Stimulated activated CD8-positive, alpha-beta memory T cell treated with anti-CD3 and anti-CD28 coated beads, Interleukin-7, amount 100 ng/mL, for 1 hour (primary cell): ENCODE measurements around the gene AEN.

Source experiments
- DNase-seq, 2 donors: peaks; one replicate each; pipeline ENCODE4 v3.0.0-alpha.2; 2020; ENCODE audit warnings: low read depth in 2 of 2

AEN gene

DNA sequence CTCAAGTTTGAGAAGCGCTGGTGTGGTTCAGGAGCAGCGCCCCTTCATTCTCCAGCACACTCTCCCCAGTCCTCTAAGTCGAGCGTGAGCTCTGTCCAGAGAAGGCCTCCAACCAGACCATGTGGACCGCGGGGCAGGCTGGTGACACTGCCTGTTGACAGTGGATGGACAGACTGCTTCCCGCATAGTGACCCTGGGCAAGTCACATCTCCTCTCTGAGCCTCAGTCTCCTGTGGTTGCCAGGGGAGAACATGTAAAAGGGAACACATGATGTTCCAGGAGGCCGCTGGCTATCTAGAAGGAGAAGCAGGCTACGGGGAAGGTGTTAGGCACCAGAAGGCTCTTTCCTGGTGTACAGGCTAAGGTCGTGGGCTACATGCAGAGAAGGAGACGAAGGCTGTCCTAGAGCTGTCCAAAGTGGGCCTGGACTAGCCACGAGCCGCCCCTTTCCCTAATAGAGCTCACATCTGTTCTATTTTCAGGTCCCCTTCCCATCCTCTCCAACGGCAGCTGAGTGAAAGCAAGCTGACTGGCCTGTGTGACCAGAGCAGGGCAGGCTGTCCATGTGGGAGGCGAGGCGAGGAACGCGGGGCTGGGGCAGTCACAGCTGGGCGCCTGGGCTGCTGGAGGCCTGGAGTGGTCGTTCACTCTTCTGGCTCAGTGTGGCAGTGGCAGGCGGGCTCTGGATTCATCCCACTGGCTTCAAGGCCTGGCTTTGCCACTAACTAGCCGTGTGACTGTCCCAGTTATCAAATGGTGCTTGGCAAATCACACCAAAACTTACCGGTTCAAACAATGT is 28.8 kb downstream of the AEN start:
- no peak for DNase-seq

- DNase-seq: no peak
These were observed 29.4 kb downstream of the AEN start for GRCh38 chr15:88650556-88650955.

- DNase-seq: no peak
These were observed 30.1 kb downstream of the AEN start for GRCh38 chr15:88651136-88651732.

DNA sequence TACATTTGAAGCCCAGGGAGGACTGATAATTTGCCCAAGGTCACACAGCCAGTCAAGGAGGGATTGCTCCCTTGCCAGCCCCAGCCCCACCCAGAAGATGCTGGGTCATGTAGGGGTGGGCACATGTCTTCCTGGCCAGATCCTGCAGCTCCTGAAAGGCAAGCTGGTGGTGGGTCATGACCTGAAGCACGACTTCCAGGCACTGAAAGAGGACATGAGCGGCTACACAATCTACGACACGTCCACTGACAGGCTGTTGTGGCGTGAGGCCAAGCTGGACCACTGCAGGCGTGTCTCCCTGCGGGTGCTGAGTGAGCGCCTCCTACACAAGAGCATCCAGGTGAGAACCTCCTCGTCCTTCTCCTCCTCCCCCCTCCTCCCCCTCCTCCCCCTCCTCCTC is 30.8 kb downstream of the AEN start:
- DNase-seq: no peak

GRCh38 chr15:88652456-88653199 is 31.5 kb downstream of the AEN start:
- DNase-seq: no peak

DNA sequence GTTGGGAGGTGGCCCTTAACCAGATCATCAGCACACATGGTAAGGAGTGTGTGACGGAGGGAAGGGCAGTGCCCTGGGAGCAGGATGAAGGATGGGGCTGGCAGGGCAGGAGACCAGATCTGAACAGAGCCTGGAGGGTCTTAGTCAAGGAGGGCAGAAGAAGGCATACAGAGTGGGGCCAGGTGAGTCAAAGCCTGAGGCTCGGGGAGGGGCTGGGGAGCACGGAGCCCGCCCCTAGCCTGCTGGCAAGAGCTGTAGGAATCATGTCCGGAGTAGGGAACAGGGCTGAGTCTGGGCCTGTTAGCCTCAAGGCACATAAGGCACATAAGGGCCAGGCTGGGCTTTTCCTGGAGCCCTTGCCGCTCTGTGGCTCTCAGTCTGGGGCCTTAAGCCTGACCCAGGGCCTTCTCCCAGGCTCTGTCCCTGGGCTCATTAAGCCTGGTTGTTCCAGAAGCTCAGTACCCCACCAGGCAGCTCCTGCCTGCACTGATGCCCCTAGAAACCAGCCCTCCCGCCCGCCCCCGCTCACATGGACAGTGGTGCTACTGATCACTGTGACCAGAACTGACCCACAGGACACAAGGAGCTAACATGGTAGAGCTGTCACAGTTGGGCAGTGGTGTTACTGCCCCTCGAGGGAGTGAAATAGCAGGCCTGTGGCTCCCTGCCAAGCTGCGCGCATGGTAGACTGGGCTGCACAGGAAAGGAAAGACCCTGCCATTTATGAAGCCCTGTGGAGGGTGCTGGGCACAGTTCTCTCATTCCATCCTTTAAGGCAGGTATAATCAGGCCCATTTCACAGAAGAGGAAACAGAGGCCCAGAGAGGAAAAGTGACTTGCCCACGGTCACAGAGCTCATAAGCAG is 32.3 kb downstream of the AEN start:
- no peak for DNase-seq

DNA sequence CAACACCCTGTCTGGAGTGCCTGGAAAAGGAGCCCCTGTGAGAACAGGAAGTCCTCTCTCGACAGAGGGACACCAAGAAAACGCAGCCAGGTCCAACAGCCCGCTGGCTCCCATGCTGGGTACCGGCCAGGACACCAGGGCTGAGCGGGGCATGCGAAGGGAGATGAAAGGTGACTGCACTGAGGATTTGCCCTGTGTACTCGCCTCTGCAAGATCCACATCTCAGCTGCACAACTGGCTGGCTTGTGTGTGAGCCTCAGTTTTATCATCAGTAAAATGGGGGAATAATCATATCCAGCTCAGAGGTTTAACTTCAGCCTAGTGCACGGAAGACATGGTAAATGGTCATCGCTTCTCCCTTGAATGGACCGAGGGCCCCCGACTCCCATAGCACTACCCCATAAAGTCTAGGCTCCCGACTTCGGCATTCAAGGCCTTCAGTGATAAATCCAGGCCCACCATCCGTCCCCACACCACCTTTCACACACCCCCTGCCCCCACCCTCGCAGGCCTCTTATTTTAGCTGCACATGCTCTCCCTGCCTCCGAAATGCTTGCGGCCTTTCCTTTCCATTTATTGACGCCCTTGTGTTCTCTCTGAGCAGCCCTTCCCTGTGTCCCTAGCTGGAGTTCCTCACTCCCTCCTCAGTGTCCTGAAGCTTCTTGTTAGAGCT is 33.4 kb downstream of the AEN start:
- DNase-seq: no peak

- no peak for DNase-seq
These were observed 34.0 kb downstream of the AEN start for GRCh38 chr15:88655103-88655553.

DNA sequence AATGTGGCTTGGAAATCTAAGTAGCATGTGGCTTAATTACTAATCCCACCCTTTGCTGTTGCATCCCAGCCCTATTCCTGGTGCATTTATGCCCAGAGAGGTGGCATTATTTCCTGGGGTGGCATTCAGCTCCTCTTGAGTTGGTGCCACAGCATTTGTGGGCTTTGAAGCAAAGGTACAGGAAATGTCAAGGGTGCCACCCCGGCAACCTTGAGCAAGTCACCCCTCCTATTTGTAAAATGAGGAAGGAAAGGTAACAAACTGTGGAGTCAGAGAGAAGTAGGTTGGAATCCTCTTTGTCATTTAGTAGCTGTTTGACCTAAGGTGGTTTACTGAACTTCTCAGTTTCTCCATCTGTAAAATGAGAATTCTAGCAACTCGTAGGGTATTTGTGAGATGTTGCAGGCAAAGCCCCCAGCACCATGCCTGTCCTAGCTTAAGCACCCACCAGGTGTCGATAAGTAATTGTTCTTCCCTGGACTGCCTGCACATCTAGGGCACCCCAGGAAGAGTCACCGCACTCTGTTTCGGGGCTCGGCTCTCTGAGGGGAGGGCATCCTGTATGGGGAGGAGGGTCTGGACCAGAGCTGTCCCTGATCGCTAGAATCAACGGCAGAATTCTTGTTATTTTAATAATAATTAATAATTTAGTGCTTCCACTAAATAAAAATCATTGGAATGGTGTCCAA is 34.8 kb downstream of the AEN start:
- DNase-seq: no peak

- DNase-seq: no peak
These were observed 35.7 kb downstream of the AEN start for GRCh38 chr15:88656760-88657221.

- DNase-seq: no peak
These were observed 36.4 kb downstream of the AEN start for GRCh38 chr15:88657326-88658069.

GRCh38 chr15:88658070-88658965 is 37.2 kb downstream of the AEN start:
- no peak for DNase-seq

DNA sequence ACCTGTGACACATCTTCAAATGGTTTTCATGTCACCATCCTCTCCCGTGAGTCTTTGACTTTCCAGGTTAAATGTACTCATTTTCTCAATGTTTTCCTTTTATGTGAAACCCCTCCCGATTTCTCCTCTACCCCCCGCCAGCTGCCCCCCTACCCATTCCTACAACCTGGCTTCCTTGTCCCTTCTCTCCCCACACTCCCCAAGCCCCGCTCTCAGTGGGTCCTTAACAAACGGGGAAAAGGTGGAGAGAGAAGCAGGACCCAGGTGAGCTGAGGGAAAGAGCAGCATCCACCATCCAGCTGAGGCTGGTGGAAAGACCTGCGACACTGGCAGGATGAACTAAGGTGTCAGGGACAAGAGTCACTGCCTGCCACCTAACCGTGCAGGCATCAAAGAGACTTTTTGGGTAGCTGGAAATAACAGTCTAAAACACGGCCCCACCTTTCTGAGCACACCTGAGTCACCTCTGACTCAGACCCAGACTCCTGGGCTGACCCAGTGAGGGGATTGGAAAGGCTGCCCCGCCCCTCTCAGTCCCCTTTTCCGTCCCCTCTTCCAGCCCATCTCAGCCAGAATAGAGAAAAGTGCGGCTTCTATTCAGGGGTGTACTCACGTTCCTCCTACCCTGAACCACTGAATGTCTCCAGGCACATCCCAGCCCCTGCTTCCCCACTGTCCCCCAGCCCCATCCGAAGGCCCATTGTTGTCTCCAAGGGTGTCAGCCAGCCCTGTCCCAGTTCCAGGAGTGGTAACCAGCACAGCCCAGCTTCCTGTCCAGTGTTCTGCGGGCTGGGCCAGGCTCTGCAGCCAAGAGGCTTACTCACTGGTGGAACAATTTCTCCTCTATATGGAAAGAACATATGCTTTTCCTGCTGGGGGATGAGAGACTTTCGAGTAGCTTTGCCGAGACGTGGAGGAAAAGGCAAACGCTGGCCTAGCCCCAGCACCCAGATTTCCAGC is 38.1 kb downstream of the AEN start:
- no peak for DNase-seq

DNA sequence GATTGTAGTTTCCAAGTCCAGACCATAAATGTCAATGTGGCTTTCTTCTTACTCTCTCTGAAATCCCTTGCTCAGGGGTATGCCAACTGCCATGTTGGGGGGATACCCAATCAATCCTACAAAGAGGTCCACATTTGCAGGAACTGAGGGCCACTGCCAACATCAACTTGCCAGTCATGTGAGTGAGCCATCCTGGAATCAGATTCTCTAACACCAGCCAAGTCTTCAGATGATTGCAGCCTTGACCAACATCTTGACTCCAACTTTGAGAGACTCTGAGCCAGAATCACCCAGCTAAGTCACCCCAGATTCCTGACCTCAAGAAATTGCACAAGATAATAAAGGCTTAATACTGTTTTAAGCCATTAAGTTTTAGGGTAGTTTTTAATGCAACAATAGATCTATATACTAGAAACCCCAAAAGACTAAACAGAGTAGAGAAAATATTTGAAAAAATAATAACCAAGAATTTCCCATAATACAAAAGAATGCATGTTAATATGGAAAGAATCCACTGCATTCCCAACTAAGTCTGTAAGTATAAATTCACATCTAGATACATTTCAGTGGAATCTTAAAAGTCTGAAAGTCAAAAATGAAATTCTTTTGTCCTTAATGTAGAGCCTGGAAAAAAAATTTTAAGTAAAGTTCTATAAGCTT is 40.0 kb downstream of the AEN start:
- no peak for DNase-seq

- no peak for DNase-seq
These were observed 40.8 kb downstream of the AEN start for GRCh38 chr15:88661761-88662556.

- no peak for DNase-seq
These were observed 42.0 kb downstream of the AEN start for GRCh38 chr15:88663141-88663621.
